CD4-positive, CD25-positive, alpha-beta regulatory T cell (primary cell): ENCODE measurements around the gene ATG16L2. TPM values are rescaled to one million over a fixed set of nuclear protein-coding genes. Genes with fewer than 3 reads are reported as not detected.

Experiments used
- ATAC-seq, 2 donors: fragments of 150-1000 bp; cut with Tn5 transposase; one replicate each; pipeline ENCODE4 v1.10.0; 2021; ENCODE audit warnings: low read depth in 2 of 2, moderate number of reproducible peaks in 2 of 2, moderate library complexity in 1 of 2
- DNase-seq, 3 donors: peaks; one replicate each; pipeline versions ENCODE4 v3.0.0 to v3.0.0-alpha.2; 2012 to 2022; ENCODE audit warnings: mixed read lengths in 1 of 3
- H3K27ac ChIP-seq: one replicate; pipeline ENCODE4 v1.7.0; 2013; ENCODE audit warnings: mild to moderate bottlenecking, low read length; ENCODE audit not compliant: insufficient read depth, poor library complexity, severe bottlenecking
- H3K27me3 ChIP-seq: one replicate; pipeline ENCODE4 v1.7.0; 2013; ENCODE audit warnings: low read length; ENCODE audit not compliant: control insufficient read depth, insufficient read depth
- H3K36me3 ChIP-seq: one replicate; pipeline ENCODE4 v1.7.0; 2013; ENCODE audit warnings: mild to moderate bottlenecking, low read length, moderate library complexity; ENCODE audit not compliant: control insufficient read depth, insufficient read depth
- H3K4me1 ChIP-seq: 2 replicates; pipeline ENCODE4 v1.7.0; 2013; ENCODE audit warnings: mild to moderate bottlenecking, low read length; ENCODE audit not compliant: insufficient read depth, control insufficient read depth, poor library complexity, severe bottlenecking
- H3K4me3 ChIP-seq: one replicate; pipeline ENCODE4 v1.7.0; 2013; ENCODE audit warnings: low read depth, mild to moderate bottlenecking, low read length, moderate library complexity
- H3K9me3 ChIP-seq, 2 experiments: 1 replicate in 1 of 2; 2 replicates in 1 of 2; pipeline ENCODE4 v1.7.0; 2013; ENCODE audit warnings: low read length in 2 of 2, mild to moderate bottlenecking in 1 of 2, moderate library complexity in 1 of 2; ENCODE audit not compliant: control insufficient read depth in 2 of 2
- H3K27ac Mint-ChIP-seq, 3 donors: one replicate each; pipeline ENCODE4 v1.8.0; 2020 to 2022; ENCODE audit warnings: mild to moderate bottlenecking in 3 of 3, mixed read lengths in 3 of 3, moderate library complexity in 2 of 3
- H3K27me3 Mint-ChIP-seq: one replicate; pipeline ENCODE4 v1.8.0; 2022; ENCODE audit warnings: mild to moderate bottlenecking, mixed read lengths
- H3K36me3 Mint-ChIP-seq: one replicate; pipeline ENCODE4 v1.8.0; 2020; ENCODE audit warnings: mixed read lengths
- H3K4me1 Mint-ChIP-seq, 4 donors: one replicate each; pipeline ENCODE4 v1.8.0; 2020 to 2022; ENCODE audit warnings: mixed read lengths in 4 of 4, mild to moderate bottlenecking in 1 of 4
- H3K4me3 Mint-ChIP-seq, 4 donors: one replicate each; pipeline ENCODE4 v1.8.0; 2020 to 2022; ENCODE audit warnings: mild to moderate bottlenecking in 4 of 4, mixed read lengths in 4 of 4, moderate library complexity in 3 of 4
- H3K9me3 Mint-ChIP-seq, 7 donors: one replicate each; pipeline ENCODE4 v1.8.0; 2020 to 2022; ENCODE audit warnings: mixed read lengths in 7 of 7, mild to moderate bottlenecking in 3 of 7, moderate library complexity in 2 of 7
- polyA plus RNA-seq, 4 donors: library from polyadenylated mRNA; unstranded; fragments of 300-500 nt; fragmentation: Illumina TruSeq; gene quantifications; one replicate each; pipeline ENCODE4 v1.2.3, GENCODE V29; 2021
- total RNA-seq: library from RNA; stranded (reverse); gene quantifications from one replicate; pipeline ENCODE4 v1.2.3, GENCODE V29; 2022

Gene ATG16L2, protein sequence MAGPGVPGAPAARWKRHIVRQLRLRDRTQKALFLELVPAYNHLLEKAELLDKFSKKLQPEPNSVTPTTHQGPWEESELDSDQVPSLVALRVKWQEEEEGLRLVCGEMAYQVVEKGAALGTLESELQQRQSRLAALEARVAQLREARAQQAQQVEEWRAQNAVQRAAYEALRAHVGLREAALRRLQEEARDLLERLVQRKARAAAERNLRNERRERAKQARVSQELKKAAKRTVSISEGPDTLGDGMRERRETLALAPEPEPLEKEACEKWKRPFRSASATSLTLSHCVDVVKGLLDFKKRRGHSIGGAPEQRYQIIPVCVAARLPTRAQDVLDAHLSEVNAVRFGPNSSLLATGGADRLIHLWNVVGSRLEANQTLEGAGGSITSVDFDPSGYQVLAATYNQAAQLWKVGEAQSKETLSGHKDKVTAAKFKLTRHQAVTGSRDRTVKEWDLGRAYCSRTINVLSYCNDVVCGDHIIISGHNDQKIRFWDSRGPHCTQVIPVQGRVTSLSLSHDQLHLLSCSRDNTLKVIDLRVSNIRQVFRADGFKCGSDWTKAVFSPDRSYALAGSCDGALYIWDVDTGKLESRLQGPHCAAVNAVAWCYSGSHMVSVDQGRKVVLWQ
- total RNA-seq (89.9 TPM), polyA plus RNA-seq (10 to 100 TPM in 2 of 4 donors, 1 to 10 TPM in 2; 6.7 to 13.3 (median 9.3) TPM)

DNA sequence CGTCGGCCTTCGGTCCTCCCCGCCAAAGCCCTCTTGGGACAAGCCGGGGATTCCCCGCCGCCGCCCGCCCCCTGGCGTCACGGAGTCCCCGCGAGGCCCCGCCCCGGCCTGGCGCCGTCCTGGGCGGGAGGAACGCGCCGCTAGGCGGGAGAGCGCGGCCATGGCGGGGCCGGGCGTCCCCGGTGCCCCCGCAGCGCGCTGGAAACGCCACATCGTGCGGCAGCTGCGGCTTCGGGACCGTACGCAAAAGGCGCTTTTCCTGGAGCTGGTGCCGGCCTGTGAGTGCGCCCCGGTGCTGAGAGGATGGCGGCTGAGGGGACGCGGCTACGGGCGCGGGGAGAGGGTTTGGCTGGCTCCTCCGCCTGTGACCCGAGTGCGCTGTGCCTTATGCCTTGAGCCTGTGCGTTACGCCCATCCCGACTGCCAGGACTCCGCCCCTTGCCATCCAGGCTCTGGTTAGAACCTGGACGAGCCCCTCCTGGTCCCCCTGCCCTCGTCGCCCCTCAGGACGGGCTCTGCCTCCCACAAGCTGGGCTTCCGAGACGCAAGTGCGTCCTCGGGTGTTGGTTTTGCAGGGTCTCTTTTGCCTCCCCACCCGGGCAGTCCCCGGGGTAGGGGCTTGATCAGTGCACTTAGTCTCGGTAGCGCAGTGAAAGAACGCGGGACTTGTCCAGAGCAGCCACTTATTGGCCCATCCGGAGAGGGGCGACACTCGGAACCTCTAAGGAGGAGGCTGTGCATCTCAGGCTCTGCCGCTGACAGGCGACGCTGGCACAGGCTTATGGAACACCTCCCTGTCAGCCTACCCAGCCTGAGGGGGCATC lies at the start of gene ATG16L2:
TSS of gene ATG16L2 (plus strand) at position 126 of the 824 bp plus-strand sequence. CDS start at position 161, 35 bp downstream.
- peak within 1 kb of the TSS; percentile 96 to 99 (median 99) for H3K27ac Mint-ChIP-seq
- Histone ChIP-seq H3K9me3 (no peaks in the 10 kb centered on the region), H3K27ac (peak within 1 kb of the TSS; percentile 99), H3K36me3 (peaks cover 22% of the 10 kb centered on the region), H3K27me3 (no peaks in the 10 kb centered on the region), H3K4me1 (peaks cover 39% of the 10 kb centered on the region), H3K4me3 (peak within 1 kb of the TSS; percentile 90)
- no peaks in the 10 kb centered on the region for H3K9me3 Mint-ChIP-seq
- H3K36me3 Mint-ChIP-seq, result peaks cover 27% of the 10 kb centered on the region
- peaks cover 0 to 69% (median 30%) of the 10 kb centered on the region in 4 donors for H3K4me1 Mint-ChIP-seq
- peak within 1 kb of the TSS; percentile 98 to 100 (median 99) for H3K4me3 Mint-ChIP-seq
- peaks cover 5% of the 10 kb centered on the region for H3K27me3 Mint-ChIP-seq
- peak; percentile 81 for ATAC-seq
- peak; percentile 86 to 94 (median 92) for DNase-seq

DNA sequence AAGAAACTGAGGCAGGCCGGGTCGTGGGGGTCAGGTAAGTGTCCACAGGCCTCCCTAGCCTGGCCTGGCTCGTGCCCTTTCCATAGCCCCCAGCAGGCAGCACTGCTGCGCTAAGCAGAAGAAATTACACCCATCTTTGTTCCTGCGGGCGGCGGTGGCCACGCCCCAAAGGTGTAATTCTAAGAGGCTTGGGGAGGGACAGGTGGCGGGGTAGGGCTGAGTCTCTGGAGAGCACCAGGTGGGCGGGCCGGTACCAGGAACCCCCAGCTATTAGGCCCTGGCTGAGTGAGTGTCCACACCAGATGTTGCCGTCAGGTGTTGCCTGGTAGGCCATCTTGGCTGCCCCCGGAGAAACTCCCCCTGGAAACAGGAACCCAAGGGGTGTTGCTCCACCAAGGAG lies 49.7 kb upstream of the ATG16L2 start:
- H3K36me3 ChIP-seq, result no peaks in the 10 kb centered on the region
- no peak overlapping the region for H3K27ac ChIP-seq
- H3K27ac Mint-ChIP-seq, result no peak overlapping the region
- H3K36me3 Mint-ChIP-seq, result peaks cover 5% of the 10 kb centered on the region
- DNase-seq (no peak), ATAC-seq (no peak)
- H3K4me1 Mint-ChIP-seq, result peaks cover 0 to 19% (median 12%) of the 10 kb centered on the region in 4 donors
- no peaks in the 10 kb centered on the region for H3K9me3 ChIP-seq
- no peaks in the 10 kb centered on the region for H3K4me1 ChIP-seq
- H3K9me3 Mint-ChIP-seq, result peaks cover 0 to 1% (median 0%) of the 10 kb centered on the region in 7 donors
- H3K27me3 ChIP-seq, result no peaks in the 10 kb centered on the region
- no peaks in the 10 kb centered on the region for H3K27me3 Mint-ChIP-seq
- H3K4me3 ChIP-seq, result no peak overlapping the region
- H3K4me3 Mint-ChIP-seq, result no peak overlapping the region

DNA sequence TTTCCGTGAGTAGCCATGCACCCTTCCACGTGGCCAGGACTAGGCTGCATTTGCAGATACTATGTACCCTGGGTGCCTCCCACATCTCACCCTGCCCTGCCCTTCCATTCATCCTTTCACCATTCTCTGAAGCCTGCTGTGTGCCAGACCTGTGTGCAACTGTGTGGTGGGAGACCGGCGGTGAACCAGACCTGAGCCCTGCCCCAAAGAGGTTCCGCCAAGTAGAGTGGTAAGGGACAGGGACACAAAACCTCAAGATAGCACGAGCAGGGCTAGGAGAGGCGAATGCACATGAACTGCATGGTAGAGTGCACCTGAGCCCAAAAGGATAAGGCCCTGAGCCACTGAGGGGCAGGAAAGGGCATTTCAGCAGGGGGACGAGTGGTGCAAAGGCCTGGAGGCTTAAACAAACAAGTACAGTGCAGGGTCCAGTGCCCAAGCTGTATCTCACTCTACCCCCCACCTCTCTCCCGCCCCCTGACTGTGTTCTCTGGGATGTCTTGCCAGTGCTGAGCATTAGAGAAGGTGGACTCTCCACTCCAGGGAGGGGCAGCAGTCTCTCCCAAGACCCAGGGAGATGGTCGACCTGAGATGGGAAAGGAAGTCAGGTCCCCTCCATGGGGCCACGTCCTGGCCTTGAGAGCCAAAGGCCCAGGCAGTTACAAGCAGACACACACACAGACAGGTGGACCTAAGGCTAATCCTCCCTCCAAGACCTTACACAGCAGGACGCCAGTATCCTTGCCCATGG lies 47.9 kb upstream of the ATG16L2 start:
- Histone ChIP-seq H3K4me3 (no peak overlapping the region), H3K9me3 (no peaks in the 10 kb centered on the region), H3K27ac (no peak overlapping the region), H3K4me1 (no peaks in the 10 kb centered on the region), H3K27me3 (no peaks in the 10 kb centered on the region), H3K36me3 (no peaks in the 10 kb centered on the region)
- DNase-seq, result no peak
- Mint-ChIP-seq H3K4me3 (no peak overlapping the region), H3K4me1 (peaks cover 0 to 20% (median 10%) of the 10 kb centered on the region in 4 donors), H3K27ac (no peak overlapping the region), H3K27me3 (no peaks in the 10 kb centered on the region), H3K36me3 (peaks cover 5% of the 10 kb centered on the region), H3K9me3 (peaks cover 0 to 1% (median 0%) of the 10 kb centered on the region in 7 donors)
- ATAC-seq, result no peak

DNA sequence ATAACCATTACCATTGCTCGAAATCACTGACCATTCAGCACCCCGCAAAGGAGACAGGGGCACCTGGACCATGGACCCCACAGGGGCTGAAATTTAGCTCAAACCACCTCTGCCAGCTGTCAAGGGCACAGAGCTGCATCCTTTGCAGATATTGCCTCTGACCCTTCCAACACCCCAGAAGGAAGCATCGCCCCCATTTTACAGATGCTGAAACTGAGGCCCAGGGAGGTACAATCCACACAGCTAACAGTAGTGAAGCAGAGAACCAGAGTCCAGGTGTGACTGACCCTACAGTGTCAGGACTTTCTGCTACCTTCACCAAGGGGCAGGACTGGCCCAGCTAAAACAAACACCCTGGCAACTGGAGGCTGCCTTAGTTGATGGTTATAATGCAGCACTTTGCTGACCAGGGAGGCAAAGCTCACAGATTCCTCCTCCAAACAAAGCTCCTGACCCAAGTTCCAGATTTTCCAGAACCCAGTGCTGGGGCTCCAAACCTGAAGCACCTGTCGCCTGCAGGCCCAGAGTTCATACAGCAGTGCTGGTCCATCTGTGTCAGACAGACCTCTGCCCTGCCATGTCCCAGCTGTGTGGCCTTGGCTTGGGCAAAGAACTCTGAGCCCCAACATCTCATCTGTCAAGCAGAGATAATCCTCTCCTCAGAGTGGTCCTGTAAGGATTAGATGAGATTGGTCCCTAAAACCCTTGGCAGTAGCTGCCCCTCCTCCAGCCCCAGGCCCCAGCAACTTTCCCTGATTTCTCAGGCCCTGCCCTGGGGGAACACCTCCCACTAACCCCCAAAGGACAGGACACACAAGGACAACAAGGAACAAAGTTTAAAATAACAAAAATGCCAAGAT lies 46.8 kb upstream of the ATG16L2 start:
- Mint-ChIP-seq H3K36me3 (peaks cover 9% of the 10 kb centered on the region), H3K27me3 (no peaks in the 10 kb centered on the region), H3K9me3 (peaks cover 0 to 1% (median 0%) of the 10 kb centered on the region in 7 donors), H3K4me3 (no peak overlapping the region), H3K27ac (peak overlapping the region; percentile 20 to 44 (median 28)), H3K4me1 (peaks cover 0 to 20% (median 9%) of the 10 kb centered on the region in 4 donors)
- DNase-seq (no peak), ATAC-seq (no peak)
- Histone ChIP-seq H3K4me3 (no peak overlapping the region), H3K4me1 (no peaks in the 10 kb centered on the region), H3K36me3 (no peaks in the 10 kb centered on the region), H3K27ac (no peak overlapping the region), H3K9me3 (no peaks in the 10 kb centered on the region), H3K27me3 (no peaks in the 10 kb centered on the region)

DNA sequence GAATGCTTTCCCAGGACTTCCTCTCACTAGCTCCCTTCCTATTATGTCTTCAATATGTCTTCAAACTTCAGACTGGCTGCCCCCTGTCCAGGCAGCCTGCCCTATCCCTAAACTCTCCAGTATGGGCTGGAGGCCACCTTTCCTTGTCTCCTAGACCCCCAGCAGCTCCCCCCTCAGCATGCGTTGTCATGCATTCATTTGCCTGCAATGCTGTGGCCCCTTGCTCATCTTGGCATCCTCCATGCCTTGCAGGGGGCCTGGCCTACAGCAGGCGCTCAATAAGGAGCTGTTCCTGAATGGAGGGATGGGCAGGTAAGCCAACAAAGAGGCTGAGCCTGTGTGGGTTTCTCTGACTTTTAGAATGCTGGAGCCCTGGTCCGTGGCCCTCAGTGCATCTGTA lies 45.6 kb upstream of the ATG16L2 start:
- Mint-ChIP-seq H3K27me3 (no peaks in the 10 kb centered on the region), H3K9me3 (peaks cover 0 to 1% (median 0%) of the 10 kb centered on the region in 7 donors), H3K27ac (peak overlapping the region in 1 of 3 donors; percentile 44), H3K36me3 (peaks cover 13% of the 10 kb centered on the region), H3K4me1 (peaks cover 0 to 14% (median 5%) of the 10 kb centered on the region in 4 donors), H3K4me3 (no peak overlapping the region)
- no peaks in the 10 kb centered on the region for H3K4me1 ChIP-seq
- H3K36me3 ChIP-seq, result no peaks in the 10 kb centered on the region
- no peaks in the 10 kb centered on the region for H3K9me3 ChIP-seq
- no peak overlapping the region for H3K27ac ChIP-seq
- no peak overlapping the region for H3K4me3 ChIP-seq
- no peak for DNase-seq
- ATAC-seq, result no peak
- H3K27me3 ChIP-seq, result no peaks in the 10 kb centered on the region

DNA sequence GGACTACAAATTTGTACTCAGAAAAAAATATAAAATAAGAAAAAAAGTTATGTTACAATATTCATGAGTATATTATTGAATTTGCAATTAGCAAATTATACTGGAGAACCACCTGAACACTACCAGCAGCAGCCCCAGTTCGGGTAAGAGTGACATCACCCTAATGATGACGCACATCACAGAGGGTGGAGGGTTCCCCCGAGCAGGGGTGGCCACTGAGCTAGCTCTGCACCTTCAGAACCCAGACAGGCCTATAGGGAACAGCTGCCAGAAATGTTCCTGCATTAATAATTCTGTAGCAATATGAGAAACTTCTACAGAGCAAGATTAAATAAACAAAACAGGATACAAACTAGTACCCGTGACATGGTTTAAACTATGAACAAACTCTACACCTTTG lies 44.5 kb upstream of the ATG16L2 start:
- Histone ChIP-seq H3K27ac (no peak overlapping the region), H3K27me3 (no peaks in the 10 kb centered on the region), H3K9me3 (no peaks in the 10 kb centered on the region), H3K4me1 (no peaks in the 10 kb centered on the region), H3K4me3 (no peak overlapping the region), H3K36me3 (no peaks in the 10 kb centered on the region)
- Mint-ChIP-seq H3K4me1 (peaks cover 0 to 11% (median 4%) of the 10 kb centered on the region in 4 donors), H3K36me3 (peaks cover 13% of the 10 kb centered on the region), H3K27me3 (no peaks in the 10 kb centered on the region), H3K27ac (no peak overlapping the region), H3K9me3 (peaks cover 0 to 1% (median 0%) of the 10 kb centered on the region in 7 donors), H3K4me3 (no peak overlapping the region)
- DNase-seq (no peak), ATAC-seq (no peak)
